MCF 10A (cell line): ENCODE results near the gene RAD51C. TPM values are rescaled to one million over a fixed set of nuclear protein-coding genes. Genes with fewer than 3 reads are reported as not detected.
A peak's percentile ranks its signal among the peaks of the same experiment; 100 is the strongest.

Experiments used
- BruUV-seq: library from RNA; stranded (reverse); fragments of 400-500 nt; replicated peaks from 2 replicates; lab custom pipeline; 2021; lab: Mats Ljungman, UMichigan
- CTCF ChIA-PET: fragments of 300-600 bp; sonication (Branson Sonifier 250); formaldehyde crosslinking; extraction: SDS; loops from one replicate; lab custom pipeline; 2021; ENCODE audit warnings: antibody characterized with exemption, inconsistent platforms; lab: Yijun Ruan, JAX
- POLR2A ChIA-PET: fragments of 300-600, 350-650 bp; sonication (Branson Sonifier 250); formaldehyde crosslinking; extraction: SDS; loops from one replicate; lab custom pipeline; 2020; ENCODE audit warnings: antibody characterized with exemption, inconsistent platforms; lab: Yijun Ruan, JAX
- DNase-seq: peaks from one replicate; pipeline ENCODE4 v3.0.0-alpha.2; 2018; ENCODE audit not compliant: unreplicated experiment
- H3K27ac Mint-ChIP-seq: one replicate; pipeline ENCODE4 v1.8.0; 2022; ENCODE audit warnings: mild to moderate bottlenecking, low read depth, mixed read lengths; ENCODE audit not compliant: unreplicated experiment
- H3K27me3 Mint-ChIP-seq: one replicate; pipeline ENCODE4 v1.8.0; 2022; ENCODE audit warnings: mixed read lengths; ENCODE audit not compliant: insufficient read depth, unreplicated experiment
- H3K36me3 Mint-ChIP-seq: one replicate; pipeline ENCODE4 v1.8.0; 2022; ENCODE audit warnings: mild to moderate bottlenecking, moderate library complexity, mixed read lengths; ENCODE audit not compliant: insufficient read depth, unreplicated experiment
- H3K4me1 Mint-ChIP-seq: one replicate; pipeline ENCODE4 v1.8.0; 2022; ENCODE audit warnings: mixed read lengths; ENCODE audit not compliant: insufficient read depth, unreplicated experiment
- H3K4me3 Mint-ChIP-seq: one replicate; pipeline ENCODE4 v1.8.0; 2022; ENCODE audit warnings: mild to moderate bottlenecking, moderate library complexity, mixed read lengths; ENCODE audit not compliant: unreplicated experiment
- H3K9me3 Mint-ChIP-seq: one replicate; pipeline ENCODE4 v1.8.0; 2022; ENCODE audit warnings: mixed read lengths; ENCODE audit not compliant: unreplicated experiment
- CTCF ChIP-seq: fragments of 200-600 bp; IDR thresholded peaks from one replicate; pipeline ENCODE4 v1.8.0; 2022; ENCODE audit warnings: antibody characterized with exemption, mild to moderate bottlenecking; ENCODE audit not compliant: unreplicated experiment
- intact Hi-C: fragments of 100-400 bp; cut with micrococcal nuclease; formaldehyde crosslinking; loops from 2 replicates; pipeline ENCODE4 v1.14.1; 2022
- total RNA-seq: library from RNA; stranded (reverse); gene quantifications from 2 replicates; pipeline ENCODE4 v1.2.3, GENCODE V29; 2022

Gene RAD51C
- total RNA-seq, 1 experiment from 2014 or later = 59.5 TPM

- Mint-ChIP-seq H3K4me3 (peak overlapping the region; percentile 80), H3K9me3 (no peaks in the 10 kb centered on the region), H3K27ac (peak overlapping the region; percentile 28), H3K27me3 (peaks cover 53% of the 10 kb centered on the region), H3K36me3 (no peaks in the 10 kb centered on the region), H3K4me1 (peaks cover 7% of the 10 kb centered on the region)
- POLR2A ChIA-PET = interaction anchor here (0.6 to 1.9 kb wide), 8 partner anchors 9 to 652 kb away, joined by 3 to 6 read pairs (median 3); no protein-coding TSS in a partner anchor
- DNase-seq = no peak
- TF ChIP-seq CTCF = no peak
- CTCF ChIA-PET = interaction anchor here (0.6 to 1.0 kb wide), 3 partner anchors 12 to 237 kb away, joined by 3 to 4 read pairs (median 3); no protein-coding TSS in a partner anchor
- intact Hi-C loops = no loop called here
- BruUV-seq = no TSS peak
Measured at GRCh38 chr17:58756246-58757161, 64.1 kb downstream of the RAD51C start.

- H3K4me1 Mint-ChIP-seq = peaks cover 7% of the 10 kb centered on the region
- H3K9me3 Mint-ChIP-seq = no peaks in the 10 kb centered on the region
- H3K27ac Mint-ChIP-seq = no peak overlapping the region
- no peak for DNase-seq
- no peak for TF ChIP-seq CTCF
- intact Hi-C loops = no loop called here
- no TSS peak for BruUV-seq
- no peaks in the 10 kb centered on the region for H3K36me3 Mint-ChIP-seq
- ChIA-PET POLR2A (interaction anchor here (0.6 to 1.4 kb wide), 8 partner anchors 10 to 651 kb away, joined by 3 to 6 read pairs (median 3); no protein-coding TSS in a partner anchor), CTCF (interaction anchor here (0.7 to 0.9 kb wide), 2 partner anchors 9 to 159 kb away, joined by 3 read pairs; no protein-coding TSS in a partner anchor)
- peak overlapping the region; percentile 80 for H3K4me3 Mint-ChIP-seq
- H3K27me3 Mint-ChIP-seq = peaks cover 59% of the 10 kb centered on the region
Measured at GRCh38 chr17:58757162-58757613, 64.8 kb downstream of the RAD51C start.

GRCh38 chr17:58758890-58759289, 66.5 kb downstream of the RAD51C start:
- ChIA-PET POLR2A (interaction anchor here (0.5 kb wide), 1 partner anchor 27 kb away, joined by 3 read pairs; no protein-coding TSS in a partner anchor), CTCF (no interaction called here)
- peaks cover 59% of the 10 kb centered on the region for H3K27me3 Mint-ChIP-seq
- no peaks in the 10 kb centered on the region for H3K36me3 Mint-ChIP-seq
- H3K4me1 Mint-ChIP-seq = peaks cover 7% of the 10 kb centered on the region
- no TSS peak for BruUV-seq
- no peak for DNase-seq
- H3K9me3 Mint-ChIP-seq = no peaks in the 10 kb centered on the region
- intact Hi-C loops = no loop called here
- H3K4me3 Mint-ChIP-seq = no peak overlapping the region
- no peak overlapping the region for H3K27ac Mint-ChIP-seq
- TF ChIP-seq CTCF = no peak

GRCh38 chr17:58759522-58759921, 67.1 kb downstream of the RAD51C start:
- TF ChIP-seq CTCF = no peak
- DNase-seq = no peak
- ChIA-PET POLR2A (interaction anchor here (0.5 to 1.0 kb wide), 2 partner anchors 10 to 27 kb away, joined by 3 read pairs; no protein-coding TSS in a partner anchor), CTCF (interaction anchor here (0.5 to 0.6 kb wide), 2 partner anchors 15 to 246 kb away, joined by 3 to 4 read pairs; no protein-coding TSS in a partner anchor)
- Mint-ChIP-seq H3K4me3 (no peak overlapping the region), H3K36me3 (no peaks in the 10 kb centered on the region), H3K27me3 (peaks cover 59% of the 10 kb centered on the region), H3K4me1 (peaks cover 7% of the 10 kb centered on the region), H3K9me3 (no peaks in the 10 kb centered on the region), H3K27ac (no peak overlapping the region)
- intact Hi-C loops = no loop called here
- no TSS peak for BruUV-seq
